HG02943 (cell line): ENCODE results near the gene COL4A4.

Experiments
- ATAC-seq: cut with Tn5 transposase; IDR thresholded peaks from one replicate; pipeline ENCODE4 v1.9.1; 2021; ENCODE audit warnings: mild to moderate bottlenecking, low read depth, moderate library complexity; ENCODE audit not compliant: unreplicated experiment

COL4A4 gene

DNA sequence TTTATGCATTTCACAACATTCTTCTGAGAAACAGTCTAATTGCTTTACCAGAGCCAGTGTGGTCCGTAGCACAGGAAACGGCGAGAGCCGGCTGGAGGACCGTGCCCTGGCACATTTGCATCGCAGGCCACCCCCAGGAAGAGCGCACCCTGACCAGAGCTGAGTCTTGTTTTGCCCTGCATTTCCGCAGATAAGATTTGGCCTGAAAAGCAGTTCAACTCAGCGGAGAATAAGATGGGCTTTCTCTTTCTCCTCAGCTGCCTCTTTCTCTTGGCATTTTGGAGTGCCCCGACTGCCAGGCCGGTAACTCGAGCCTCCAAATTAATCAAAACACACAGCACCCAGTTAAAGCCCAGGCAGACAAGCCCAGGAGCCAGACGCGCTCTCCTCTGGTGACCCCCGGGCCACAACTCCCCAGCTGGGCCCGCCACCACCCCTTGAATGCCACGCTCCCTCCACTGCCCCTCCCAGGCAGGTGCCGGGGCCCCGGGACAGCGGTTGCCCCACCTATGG is 464 bp downstream of the COL4A4 start:
- peak; percentile 77 for ATAC-seq

DNA sequence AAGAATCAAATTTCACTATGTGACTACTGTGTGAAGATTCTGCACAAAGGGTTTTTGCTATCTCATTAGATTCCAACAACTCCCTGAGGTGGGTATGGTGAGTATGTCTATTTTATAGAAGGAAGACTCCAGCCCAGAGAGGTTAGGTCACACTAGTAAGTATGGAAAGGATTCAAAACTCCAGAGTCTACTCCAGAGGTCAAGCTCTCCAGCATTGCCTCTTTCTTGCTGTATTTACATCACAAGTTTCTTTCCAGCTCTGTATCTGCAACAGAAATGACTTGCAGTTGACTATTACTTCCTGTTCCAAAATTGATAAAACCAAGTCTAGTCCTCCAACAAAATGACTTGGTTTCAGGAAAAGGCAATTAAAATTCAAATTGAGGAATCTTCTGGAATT is 2.1 kb downstream of the COL4A4 start:
- ATAC-seq: no peak

DNA sequence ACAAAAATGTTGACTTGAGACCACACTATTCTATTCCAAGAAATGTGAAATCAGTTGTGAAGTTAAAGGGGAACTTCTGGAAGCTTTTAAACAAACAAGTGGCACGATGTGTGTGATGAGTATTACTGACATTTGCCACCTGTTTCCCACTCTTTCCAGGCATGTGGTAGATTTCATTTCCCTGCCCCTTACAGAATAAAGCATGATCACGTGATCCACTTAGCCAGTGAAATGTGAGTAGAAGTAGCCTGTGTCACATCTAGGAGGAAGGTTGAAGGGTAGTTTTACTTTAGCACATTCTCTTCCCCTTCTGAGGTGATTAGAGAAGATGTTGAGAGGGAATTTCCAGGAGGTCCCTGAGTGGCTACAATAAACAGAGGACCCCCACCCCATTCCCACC is 3.8 kb downstream of the COL4A4 start:
- no peak for ATAC-seq

DNA sequence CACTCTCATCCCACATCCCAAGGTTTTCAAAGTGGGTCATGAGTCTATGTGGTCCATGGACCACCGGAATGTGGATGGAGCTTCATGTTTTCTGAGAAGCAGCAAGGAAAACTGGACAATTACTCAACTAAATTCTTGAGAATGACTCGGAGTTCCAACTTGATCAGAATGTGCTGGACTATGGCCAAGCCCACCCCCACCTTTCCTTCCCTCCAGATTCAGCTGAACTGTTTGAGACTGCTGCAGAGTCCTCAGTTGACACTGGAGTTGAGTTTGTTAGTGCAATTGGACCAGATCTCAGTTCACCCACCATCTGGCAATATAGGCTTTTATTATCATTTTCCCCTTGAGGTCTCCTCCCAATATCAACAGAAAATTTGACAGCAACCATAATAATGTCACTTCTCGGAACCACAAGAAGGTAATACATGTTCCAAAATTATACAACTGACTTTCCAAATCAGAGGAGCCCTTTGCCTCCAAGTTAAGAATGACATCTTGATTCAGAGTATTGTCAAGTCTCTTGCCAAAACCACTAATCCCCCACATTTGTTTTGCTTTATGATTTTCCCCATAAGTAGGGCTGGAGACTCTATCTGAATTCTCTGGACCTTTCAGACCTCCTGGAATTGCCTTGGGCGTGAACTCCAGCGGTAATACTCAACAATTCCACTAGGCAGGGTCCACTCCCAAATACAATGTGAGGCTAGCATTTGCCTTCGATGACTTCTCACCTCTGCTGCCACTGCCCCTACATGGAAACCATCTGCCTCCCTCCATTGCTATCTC is 8.8 kb downstream of the COL4A4 start:
- no peak for ATAC-seq

DNA sequence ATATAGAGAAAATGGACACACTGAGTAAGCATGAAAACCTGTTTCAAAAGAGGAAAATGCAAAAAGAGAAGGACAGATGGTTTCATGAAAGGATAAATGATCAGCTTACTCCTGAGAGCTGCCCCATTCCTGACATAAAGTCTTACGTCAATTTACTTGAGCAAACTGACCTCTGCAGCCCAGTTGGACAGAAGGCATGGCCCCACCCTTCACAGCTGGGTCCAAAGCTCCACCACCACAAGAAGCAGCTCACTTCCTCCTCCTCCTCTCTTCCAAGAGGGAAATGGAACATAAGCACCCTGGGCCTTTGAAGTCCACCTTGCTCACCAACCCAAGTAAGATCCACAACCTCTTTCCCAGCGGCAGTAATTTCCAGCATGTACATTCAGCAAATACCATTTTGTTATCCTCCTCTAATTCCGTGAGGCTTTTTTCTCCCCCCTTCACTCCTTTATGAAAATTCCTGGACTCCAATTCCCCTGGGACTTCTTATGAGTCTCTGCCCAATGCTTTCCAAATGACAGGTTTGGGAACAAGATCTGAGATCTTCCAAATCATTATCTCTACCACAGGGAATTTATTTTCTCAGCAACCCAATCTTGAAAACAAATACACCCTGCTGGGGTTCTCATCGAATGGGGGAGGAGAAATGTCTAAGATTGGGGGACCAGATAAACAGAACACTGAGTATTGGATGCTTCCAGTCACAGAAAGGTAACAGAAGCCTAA is 10.1 kb downstream of the COL4A4 start:
- ATAC-seq: no peak

DNA sequence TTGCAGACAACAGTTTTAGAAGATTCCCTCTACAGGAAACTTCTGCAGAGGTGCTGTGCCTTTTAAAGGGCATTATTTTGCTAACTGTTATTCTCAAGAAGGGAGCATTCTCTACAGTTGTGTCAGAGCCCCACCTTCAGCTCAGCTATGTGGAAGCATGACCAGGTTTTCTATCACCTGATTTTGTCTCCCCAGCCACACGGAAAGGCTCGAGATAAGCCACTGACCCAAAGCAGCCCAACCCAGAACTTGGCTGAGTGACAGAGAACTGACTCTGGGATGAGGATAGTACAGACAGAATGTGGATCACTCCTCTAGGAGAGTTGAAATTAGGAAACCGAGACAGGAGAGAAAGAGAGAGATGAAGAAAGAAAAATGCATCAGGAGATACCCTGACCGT is 10.7 kb downstream of the COL4A4 start:
- ATAC-seq: no peak

DNA sequence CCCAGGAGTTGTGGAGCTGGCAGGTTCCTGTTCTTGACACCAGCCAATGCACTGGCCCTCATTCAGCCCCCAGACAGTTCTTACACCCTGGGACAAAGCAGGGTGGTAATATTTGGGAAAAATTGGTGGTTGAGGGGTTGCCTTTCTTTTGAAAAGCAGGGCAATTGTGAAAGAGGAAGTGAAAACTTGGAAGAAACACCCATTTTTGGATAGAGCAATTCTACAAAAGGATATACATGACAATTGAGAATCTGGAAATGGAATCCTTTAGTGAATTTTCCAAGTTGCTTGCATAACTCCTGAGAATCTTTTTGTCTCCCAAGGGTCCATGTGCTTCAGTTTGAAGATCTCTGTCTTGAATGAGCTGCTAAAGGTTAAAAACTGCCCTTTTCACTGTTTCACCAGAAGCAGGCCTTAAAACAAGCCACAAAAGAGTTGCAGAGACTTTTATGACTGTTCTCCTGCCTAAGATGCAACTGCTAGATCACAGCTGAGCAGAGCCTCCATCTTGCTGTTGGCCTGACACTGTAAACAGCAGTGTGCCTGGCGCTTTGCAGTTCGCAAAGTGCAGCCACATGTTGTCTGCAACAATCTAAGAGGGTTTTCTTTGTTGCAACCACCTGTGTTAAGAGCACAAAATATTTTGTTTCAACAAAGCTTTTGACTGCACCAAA is 11.8 kb downstream of the COL4A4 start:
- ATAC-seq: no peak

DNA sequence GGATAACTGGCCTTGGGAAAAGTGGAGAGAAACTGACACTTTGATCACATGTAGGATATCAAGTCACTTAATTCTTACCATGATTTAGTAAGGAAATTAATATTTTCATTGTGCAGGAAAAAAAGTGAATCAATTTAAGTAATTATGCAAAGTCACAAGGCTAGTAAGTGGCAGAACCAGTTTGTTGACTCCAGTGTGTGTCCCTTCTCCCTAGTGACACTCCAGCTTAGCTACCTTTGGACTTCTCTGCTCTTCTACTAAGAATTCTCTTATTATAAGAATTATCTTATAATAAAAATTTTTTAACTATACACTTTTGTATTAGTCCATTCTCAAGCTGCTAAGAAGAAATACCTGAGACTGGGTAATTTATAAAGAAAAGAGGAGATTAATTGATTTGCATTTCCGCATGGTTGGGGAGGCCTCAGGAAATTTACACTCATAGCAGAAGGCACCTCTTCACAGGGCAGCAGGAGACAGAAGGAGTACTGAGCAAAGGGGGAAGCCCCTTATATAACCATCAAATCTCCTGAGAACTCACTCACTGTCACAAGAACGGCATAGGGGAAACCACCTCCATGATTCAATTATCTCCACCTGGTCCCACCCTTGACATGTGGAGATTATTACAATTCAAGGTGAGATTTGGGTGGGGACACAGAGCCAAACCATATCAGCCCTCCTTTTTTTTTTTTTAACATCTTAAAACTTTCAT is 13.6 kb downstream of the COL4A4 start:
- no peak for ATAC-seq

DNA sequence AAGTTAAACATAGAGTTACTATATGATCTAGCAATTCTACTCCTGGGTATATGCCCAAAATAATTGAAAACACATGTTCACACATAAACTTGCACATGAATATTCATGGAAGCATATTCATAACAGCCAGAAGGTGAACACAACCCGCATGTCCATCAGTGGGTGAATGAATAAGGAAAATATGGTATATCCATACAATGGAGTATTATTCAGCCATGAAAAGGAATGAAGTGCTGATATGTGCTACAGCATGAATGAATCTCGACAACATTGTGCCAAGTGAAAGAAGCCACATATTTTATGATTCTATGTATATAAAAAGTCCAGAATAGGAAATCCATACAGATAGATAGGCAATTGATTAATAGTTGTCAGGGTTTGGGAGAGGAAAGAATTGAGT is 15.9 kb downstream of the COL4A4 start:
- ATAC-seq: no peak

DNA sequence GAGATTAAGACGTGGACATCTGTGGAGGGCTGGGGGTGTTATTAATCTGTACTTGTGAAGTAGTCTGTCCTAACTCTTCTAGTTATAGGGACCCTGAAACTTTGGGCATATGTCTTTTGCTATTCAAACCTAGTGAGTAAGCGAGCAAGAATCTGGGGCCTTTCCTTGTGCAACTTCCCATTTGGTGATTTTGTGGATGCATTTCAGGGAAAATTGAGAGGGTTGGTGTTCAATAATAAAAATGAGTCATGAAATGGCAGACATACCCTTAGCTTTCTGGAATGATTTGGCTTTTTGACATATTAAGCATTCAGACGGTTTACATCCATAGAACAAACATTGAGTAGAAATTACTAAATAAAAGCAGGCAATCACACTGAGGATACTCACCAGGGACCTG is 17.0 kb downstream of the COL4A4 start:
- ATAC-seq: no peak

DNA sequence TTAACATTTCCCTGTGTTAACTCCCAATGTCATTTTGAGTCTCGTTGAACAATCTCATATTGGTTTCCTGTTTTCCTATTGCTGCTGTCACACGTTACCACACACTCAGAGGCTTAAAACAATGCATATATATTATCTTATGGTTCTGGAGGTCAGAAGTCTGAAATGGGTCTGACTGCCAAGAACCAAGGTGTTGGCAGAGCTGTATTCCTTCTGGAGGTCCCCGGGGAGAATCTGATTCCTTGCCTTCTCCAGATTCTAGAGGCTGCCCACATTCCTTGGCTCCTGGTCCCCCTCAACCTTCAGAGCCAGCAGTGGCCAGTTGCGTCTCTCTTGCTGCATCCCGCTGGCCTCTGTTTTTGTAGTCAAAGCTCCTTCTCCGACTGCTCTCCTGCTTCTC is 17.5 kb downstream of the COL4A4 start:
- no peak for ATAC-seq

DNA sequence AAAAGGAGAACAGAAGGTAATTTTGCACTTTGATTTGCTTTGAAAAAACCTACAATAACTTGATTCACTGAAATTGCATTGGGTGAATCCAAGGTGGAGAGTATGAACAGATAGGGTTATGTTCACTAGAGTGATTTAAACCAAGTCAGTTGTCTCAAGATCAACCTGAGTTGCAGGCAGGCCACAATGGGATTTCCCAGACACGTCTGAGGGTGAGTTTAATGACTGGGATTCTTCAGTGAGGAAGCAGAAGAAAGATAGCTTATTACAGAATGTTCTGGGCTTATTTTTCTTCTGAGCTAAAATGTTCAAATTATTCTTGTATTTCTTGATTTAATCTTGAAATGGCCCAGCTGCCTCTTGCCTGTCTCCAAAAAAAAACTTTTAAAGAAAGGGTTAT is 20.1 kb downstream of the COL4A4 start:
- ATAC-seq: no peak

DNA sequence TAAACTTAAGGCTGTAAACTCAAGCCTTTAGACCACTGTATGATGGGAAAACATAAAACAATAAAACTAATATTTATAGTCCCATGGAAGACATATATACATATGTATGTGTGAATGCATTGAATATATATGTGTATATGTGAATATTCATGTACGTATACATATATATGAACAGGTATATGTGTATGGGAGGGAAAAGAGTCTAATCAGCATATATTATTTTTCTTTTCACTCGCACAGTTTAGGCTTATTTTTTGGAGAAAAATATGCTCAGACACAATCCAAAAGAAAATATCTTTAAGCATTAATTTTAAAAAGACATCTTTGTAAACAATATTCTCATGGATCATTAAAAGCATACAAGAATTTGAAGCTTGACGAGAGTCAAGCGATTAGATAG is 22.7 kb downstream of the COL4A4 start:
- no peak for ATAC-seq

DNA sequence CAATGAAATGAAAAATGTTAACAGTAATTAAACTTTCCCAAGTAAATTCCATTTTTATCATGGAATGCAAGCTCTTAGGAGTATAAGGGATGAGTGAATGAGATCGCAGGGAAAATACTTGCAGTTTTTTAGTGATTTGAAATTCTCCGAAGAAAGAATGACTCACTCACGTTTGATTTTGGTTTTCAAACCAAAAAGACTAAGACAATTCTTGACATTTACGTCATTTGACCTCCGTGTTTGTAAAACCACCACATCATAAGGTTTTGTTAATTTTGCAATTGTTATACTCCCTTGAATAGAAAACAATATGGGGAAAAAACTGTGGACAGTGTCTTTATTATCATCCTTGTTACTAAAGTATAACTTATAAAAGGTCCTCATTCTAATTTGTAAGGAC is 29.4 kb downstream of the COL4A4 start:
- no peak for ATAC-seq

DNA sequence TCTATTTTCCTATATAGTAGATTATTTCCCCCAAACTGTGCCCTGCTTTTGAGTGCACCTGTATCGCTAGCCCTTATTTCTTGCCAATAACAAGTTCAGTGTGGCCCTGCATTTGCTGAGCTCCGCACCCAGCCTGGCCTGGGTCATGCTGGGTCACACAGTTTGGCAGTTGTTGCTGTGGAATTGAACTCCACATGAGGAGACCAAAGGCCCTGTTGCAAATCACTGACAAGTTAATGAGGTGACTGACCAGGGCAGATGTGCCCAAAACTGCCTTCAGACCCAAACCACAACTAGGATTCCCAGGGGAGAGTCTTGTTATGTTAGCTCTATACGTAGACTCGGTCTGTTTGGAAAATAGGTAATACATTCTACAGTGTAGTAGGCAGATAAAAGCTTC is 31.0 kb downstream of the COL4A4 start:
- no peak for ATAC-seq

DNA sequence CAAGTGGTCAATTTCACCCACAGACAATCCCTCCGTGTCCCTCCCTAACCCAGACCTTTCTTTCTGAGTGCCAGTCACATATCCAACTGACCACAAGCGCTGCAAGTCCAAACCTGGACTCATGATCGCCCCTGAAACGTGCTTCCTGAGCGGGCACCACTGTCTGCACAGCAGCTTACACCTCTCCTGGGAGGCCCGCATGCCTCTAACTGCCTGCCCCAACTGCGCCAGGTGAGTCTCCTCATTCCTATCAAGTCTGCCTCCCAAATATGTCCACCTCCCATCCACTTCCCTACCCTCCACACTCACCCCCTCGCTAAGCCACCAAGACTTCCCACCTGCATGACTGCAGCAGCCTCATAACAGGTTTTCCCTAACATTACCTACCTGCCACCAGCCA is 33.4 kb downstream of the COL4A4 start:
- no peak for ATAC-seq

DNA sequence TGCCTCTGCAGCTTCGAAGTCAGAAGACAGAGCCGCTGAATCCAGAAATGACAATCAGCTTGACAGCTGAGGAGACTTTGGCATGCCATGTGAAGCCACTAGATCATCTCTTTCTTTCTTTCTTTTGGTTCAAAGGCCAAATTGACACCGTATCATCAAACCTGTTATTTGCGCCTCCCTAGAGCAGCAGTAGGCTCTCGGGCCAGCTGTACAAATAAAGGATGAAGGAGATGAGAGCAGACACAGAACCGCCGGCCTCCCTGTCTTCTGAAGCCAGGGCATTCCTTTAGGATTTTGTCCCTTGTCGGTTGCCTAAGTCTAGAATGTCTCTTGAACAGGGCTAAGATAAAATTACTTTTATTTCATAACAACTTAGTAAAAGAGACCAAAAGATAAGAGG is 36.8 kb downstream of the COL4A4 start:
- no peak for ATAC-seq

DNA sequence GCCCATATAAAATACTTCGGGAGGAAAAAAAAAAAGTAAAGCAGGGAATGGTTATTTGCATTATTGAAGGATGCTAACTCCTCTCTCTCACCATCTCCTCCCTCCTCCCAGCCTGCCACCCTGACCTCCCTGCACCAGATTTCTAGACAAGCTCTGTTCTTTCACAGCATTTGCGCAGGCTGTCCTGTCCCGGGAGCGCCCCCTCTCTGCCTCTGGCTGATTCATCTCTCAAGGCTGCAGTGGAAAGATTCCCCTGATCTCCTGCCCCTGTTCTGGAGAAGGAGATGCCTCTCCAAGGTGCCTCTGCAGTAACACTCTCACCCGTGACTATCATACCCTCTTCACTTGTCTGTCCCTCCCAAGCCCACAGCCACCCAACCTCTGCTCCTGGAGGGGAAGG is 38.5 kb downstream of the COL4A4 start:
- ATAC-seq: no peak

DNA sequence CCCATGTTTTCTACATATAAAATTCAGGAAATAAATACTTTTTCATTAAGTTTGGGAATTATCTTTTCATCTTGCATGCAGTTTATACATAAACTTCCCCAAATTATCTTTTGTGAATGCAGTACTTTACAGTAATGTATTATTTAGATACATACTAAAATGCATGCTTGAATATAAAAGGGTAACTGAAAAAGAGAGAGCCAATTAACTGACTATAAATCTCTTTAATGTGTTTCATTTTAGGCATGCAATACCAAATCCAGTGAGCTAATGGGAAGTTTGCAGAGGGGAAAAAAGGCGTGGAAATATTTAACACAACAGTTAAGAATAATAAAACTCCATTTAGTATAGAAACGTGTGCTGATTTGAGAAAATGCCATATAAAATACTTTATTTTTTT is 39.2 kb downstream of the COL4A4 start:
- no peak for ATAC-seq

DNA sequence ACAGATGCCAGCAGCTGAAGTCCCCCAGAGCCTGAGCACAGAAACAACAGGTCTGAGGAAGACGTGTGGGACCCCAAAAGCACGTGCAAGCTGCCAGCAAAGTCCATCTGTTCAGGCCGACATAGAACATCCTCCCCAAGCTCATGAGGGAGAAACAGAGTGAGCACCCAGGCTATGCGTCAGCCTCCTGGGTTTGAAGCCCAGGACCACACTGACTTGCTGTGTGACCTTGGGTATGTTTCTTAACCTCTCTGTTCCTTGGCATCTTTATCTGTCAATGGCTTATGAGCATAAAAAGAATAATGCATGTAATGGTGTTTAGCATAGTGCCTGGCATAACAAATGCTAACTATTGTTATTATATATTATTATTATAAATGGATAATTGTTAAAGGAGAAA is 40.3 kb downstream of the COL4A4 start:
- no peak for ATAC-seq

DNA sequence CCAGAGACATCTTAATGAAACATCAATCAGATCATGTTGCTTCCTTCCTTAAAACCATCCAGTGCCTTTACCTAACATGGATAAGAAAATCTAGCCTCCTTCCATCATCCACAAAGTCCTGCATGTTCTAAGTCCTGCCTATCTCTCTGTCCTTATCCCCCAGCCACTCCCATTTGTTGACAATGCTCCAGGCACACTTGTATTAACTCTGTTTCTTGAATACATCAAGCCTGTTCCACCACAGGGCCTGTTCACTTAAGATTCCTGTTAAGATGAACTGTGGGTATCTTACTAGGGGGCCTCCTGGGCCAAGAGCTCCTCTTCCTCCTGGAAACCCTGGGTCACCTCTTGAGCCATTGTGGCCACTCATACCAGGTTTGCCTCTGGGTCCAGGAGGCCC is 45.7 kb downstream of the COL4A4 start:
- no peak for ATAC-seq
